SU-DHL-6 (cell line): ENCODE measurements around the gene IER3.

Experiments
- H2AFZ ChIP-seq: fragments of 200-600 bp; sonication (generic); 2 replicates; pipeline ENCODE4 v1.6.1; 2014; ENCODE audit warnings: low read depth, mild to moderate bottlenecking, moderate library complexity, mixed read lengths, antibody characterized with exemption, low read length; ENCODE audit not compliant: severe bottlenecking
- H3F3A ChIP-seq: fragments of 200-600 bp; shearing (Covaris generic); 2 replicates; pipeline ENCODE4 v1.6.0; 2016; ENCODE audit warnings: antibody characterized with exemption, mild to moderate bottlenecking; ENCODE audit not compliant: insufficient read depth
- H3K27ac ChIP-seq: fragments of 200-600 bp; sonication (generic); 2 replicates; pipeline ENCODE4 v1.5.1; 2016; ENCODE audit warnings: low read depth, mild to moderate bottlenecking, low read length, moderate library complexity, mixed read lengths
- H3K27me3 ChIP-seq: fragments of 200-600 bp; sonication (generic), shearing (Covaris generic); 2 replicates; pipeline ENCODE4 v1.6.0; 2014; ENCODE audit warnings: mild to moderate bottlenecking, low read length
- H3K36me3 ChIP-seq: fragments of 200-600 bp; sonication (generic); 2 replicates; pipeline ENCODE4 v1.6.1; 2014; ENCODE audit warnings: mild to moderate bottlenecking, low read length, mixed read lengths
- H3K4me2 ChIP-seq: fragments of 300-600, 200-600 bp; shearing (Covaris generic), sonication (generic); 2 replicates; pipeline ENCODE4 v1.6.0; 2014; ENCODE audit warnings: low read length, low read depth, mild to moderate bottlenecking; ENCODE audit not compliant: poor library complexity, severe bottlenecking
- H3K4me3 ChIP-seq: fragments of 200-600 bp; sonication (generic); 2 replicates; pipeline ENCODE4 v1.5.1; 2014; ENCODE audit warnings: antibody characterized with exemption, low read length, mild to moderate bottlenecking, mixed read lengths; ENCODE audit not compliant: insufficient read depth, poor library complexity, severe bottlenecking
- H3K79me2 ChIP-seq: fragments of 200-600 bp; sonication (generic); 2 replicates; pipeline ENCODE4 v1.6.1; 2014; ENCODE audit warnings: mild to moderate bottlenecking, low read length, moderate library complexity; ENCODE audit not compliant: insufficient read depth
- H3K9ac ChIP-seq: fragments of 200-600 bp; sonication (generic); 2 replicates; pipeline ENCODE4 v1.7.0; 2014; ENCODE audit warnings: mild to moderate bottlenecking, low read length
- H3K9me2 ChIP-seq: fragments of 200-600 bp; sonication (generic); replicated peaks from 2 replicates; pipeline ENCODE4 v1.6.1; 2014; ENCODE audit warnings: low read length; ENCODE audit not compliant: insufficient read depth
- H3K9me3 ChIP-seq: fragments of 200-600 bp; sonication (generic); 2 replicates; pipeline ENCODE4 v1.6.1; 2014; ENCODE audit warnings: low read length, mixed read lengths; ENCODE audit not compliant: insufficient read depth
- H4K20me1 ChIP-seq: fragments of 200-600 bp; sonication (generic); 2 replicates; pipeline ENCODE4 v1.6.1; 2014; ENCODE audit warnings: low read depth, mild to moderate bottlenecking, antibody characterized with exemption, low read length, moderate library complexity, mixed read lengths
- EZH2phosphoT487 ChIP-seq: fragments of 200-600 bp; sonication (generic), shearing (Covaris generic); conservative IDR thresholded peaks from 2 replicates; pipeline ENCODE4 v1.6.1; 2018; ENCODE audit warnings: mild to moderate bottlenecking, antibody characterized with exemption, low read length, moderate library complexity, mixed read lengths
- TF ChIP-seq, protein P1 (sequence below): fragments of 200-600 bp; sonication (generic); IDR thresholded peaks from one replicate; pipeline ENCODE4 v1.5.1; 2017; ENCODE audit warnings: antibody characterized with exemption, mild to moderate bottlenecking, low read length, moderate library complexity; ENCODE audit not compliant: insufficient read depth, poor library complexity, severe bottlenecking

Gene IER3

GRCh38 chr6:30707281-30707850 lies 37.0 kb downstream of the IER3 start:
- H4K20me1 ChIP-seq = no peaks in the 10 kb centered on the region
- 0 out of 2 replicates have a peak, but pooled peaks cover 4% of the 10 kb centered on the region for H3F3A ChIP-seq
- H3K79me2 ChIP-seq = no peaks in the 10 kb centered on the region
- peak overlapping the region; percentile 13; the same call in 1 of the 2 replicates for H3K9ac ChIP-seq
- no peaks in the 10 kb centered on the region for H3K9me3 ChIP-seq
- H3K9me2 ChIP-seq = no peaks in the 10 kb centered on the region
- no peak overlapping the region for H3K4me2 ChIP-seq
- H3K27ac ChIP-seq = no peak overlapping the region
- H2AFZ ChIP-seq = no peak overlapping the region
- no peak for TF ChIP-seq EZH2phosphoT487
- TF ChIP-seq, protein P1, sequence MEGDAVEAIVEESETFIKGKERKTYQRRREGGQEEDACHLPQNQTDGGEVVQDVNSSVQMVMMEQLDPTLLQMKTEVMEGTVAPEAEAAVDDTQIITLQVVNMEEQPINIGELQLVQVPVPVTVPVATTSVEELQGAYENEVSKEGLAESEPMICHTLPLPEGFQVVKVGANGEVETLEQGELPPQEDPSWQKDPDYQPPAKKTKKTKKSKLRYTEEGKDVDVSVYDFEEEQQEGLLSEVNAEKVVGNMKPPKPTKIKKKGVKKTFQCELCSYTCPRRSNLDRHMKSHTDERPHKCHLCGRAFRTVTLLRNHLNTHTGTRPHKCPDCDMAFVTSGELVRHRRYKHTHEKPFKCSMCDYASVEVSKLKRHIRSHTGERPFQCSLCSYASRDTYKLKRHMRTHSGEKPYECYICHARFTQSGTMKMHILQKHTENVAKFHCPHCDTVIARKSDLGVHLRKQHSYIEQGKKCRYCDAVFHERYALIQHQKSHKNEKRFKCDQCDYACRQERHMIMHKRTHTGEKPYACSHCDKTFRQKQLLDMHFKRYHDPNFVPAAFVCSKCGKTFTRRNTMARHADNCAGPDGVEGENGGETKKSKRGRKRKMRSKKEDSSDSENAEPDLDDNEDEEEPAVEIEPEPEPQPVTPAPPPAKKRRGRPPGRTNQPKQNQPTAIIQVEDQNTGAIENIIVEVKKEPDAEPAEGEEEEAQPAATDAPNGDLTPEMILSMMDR = no peak
- H3K4me3 ChIP-seq = no peak overlapping the region
- H3K27me3 ChIP-seq = no peaks in the 10 kb centered on the region
- H3K36me3 ChIP-seq = peaks cover 2% of the 10 kb centered on the region; the same call in 1 of the 2 replicates

DNA sequence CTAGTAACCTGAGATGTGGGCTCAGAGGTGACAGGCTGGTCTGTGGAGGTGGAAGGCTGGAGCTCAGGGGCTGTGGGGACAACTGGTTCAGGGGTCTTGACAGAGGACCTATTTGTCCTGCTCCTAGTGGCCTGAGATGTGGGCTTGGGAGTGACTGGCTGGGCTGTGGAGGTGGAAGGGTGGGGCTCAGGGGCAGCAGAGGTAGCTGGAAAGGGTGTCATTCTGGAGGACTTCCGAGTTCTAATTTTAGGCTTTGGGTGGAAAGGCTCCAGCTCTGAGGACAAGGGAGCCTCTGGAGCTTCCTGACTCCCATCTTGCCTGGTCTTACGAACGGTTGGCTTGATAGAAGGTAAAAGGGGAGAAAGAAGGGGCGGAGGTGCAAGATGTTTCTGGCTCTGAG lies 38.7 kb downstream of the IER3 start:
- H3K9me3 ChIP-seq = no peaks in the 10 kb centered on the region
- H3K4me2 ChIP-seq = no peak overlapping the region
- H3K27ac ChIP-seq = no peak overlapping the region
- H4K20me1 ChIP-seq = no peaks in the 10 kb centered on the region
- TF ChIP-seq, protein P1 = no peak
- no peak for TF ChIP-seq EZH2phosphoT487
- peaks cover 2% of the 10 kb centered on the region; the same call in 1 of the 2 replicates for H3K36me3 ChIP-seq
- no peaks in the 10 kb centered on the region for H3K27me3 ChIP-seq
- no peak overlapping the region for H3K4me3 ChIP-seq
- H2AFZ ChIP-seq = no peak overlapping the region
- no peak overlapping the region for H3K9ac ChIP-seq
- H3F3A ChIP-seq = 0 out of 2 replicates have a peak, but pooled peaks cover 4% of the 10 kb centered on the region
- H3K79me2 ChIP-seq = no peaks in the 10 kb centered on the region
- no peaks in the 10 kb centered on the region for H3K9me2 ChIP-seq

GRCh38 chr6:30703821-30704220 lies 40.5 kb downstream of the IER3 start:
- Histone ChIP-seq H3K4me2 (no peak overlapping the region), H3K9me2 (no peaks in the 10 kb centered on the region), H3K36me3 (peaks cover 4% of the 10 kb centered on the region; the same call in 1 of the 2 replicates), H3K27me3 (no peaks in the 10 kb centered on the region), H4K20me1 (no peaks in the 10 kb centered on the region), H3K79me2 (no peaks in the 10 kb centered on the region), H3K9ac (no peak overlapping the region), H3K27ac (no peak overlapping the region), H2AFZ (no peak overlapping the region), H3K4me3 (no peak overlapping the region), H3F3A (0 out of 2 replicates have a peak, but pooled peaks cover 4% of the 10 kb centered on the region), H3K9me3 (no peaks in the 10 kb centered on the region)
- no peak for TF ChIP-seq EZH2phosphoT487
- TF ChIP-seq, protein P1 = no peak
